Stomach (tissue), 9 donors: ENCODE measurements around the gene ABLIM3. TPM values are rescaled to one million over a fixed set of nuclear protein-coding genes. Genes with fewer than 3 reads are reported as not detected.

ENCODE experiments used
- DNase-seq, 2 donors: peaks; one replicate each; pipeline versions ENCODE4 v3.0.0 to v3.0.0-alpha.2; 2013 to 2019
- H3K27ac ChIP-seq, 5 donors: fragments of 200-600 bp in 4 of 5; sonication (generic) in 4 of 5; one replicate each; pipeline ENCODE4 v1.5.1; 2013 to 2019; ENCODE audit warnings: mild to moderate bottlenecking in 1 of 5, moderate library complexity in 1 of 5
- H3K27me3 ChIP-seq, 3 donors: fragments of 200-600 bp; sonication (generic); one replicate each; pipeline ENCODE4 v1.5.1; 2017 to 2019; ENCODE audit warnings: mixed run types in 1 of 3
- H3K36me3 ChIP-seq, 4 donors: fragments of 200-600 bp; sonication (generic); 1 replicate in 3 of 4; 2 replicates in 1 of 4; pipeline ENCODE4 v1.5.1; 2016 to 2019
- H3K4me1 ChIP-seq, 4 donors: fragments of 200-600 bp; sonication (generic); one replicate each; pipeline ENCODE4 v1.5.1; 2016 to 2019
- H3K4me3 ChIP-seq, 4 donors: fragments of 200-600 bp; sonication (generic) in 3 of 4; one replicate each; pipeline ENCODE4 v1.5.1; 2016 to 2019; ENCODE audit warnings: mild to moderate bottlenecking in 1 of 4
- H3K9me3 ChIP-seq, 4 donors: fragments of 200-600 bp; sonication (generic); one replicate each; pipeline ENCODE4 v1.5.1; 2016 to 2019
- EP300 ChIP-seq: sonication (generic); formaldehyde crosslinking; IDR thresholded peaks from one replicate; pipeline ENCODE4 v1.6.1; 2017; ENCODE audit warnings: antibody characterized with exemption
- POLR2A ChIP-seq, 4 donors: fragments of 450-650 bp; IDR thresholded peaks; one replicate each; pipeline ENCODE4 v1.6.1; 2016; ENCODE audit warnings: antibody characterized with exemption in 4 of 4, control low read depth in 2 of 4, mild to moderate bottlenecking in 1 of 4, moderate library complexity in 1 of 4
- POLR2AphosphoS5 ChIP-seq, 3 donors: sonication (generic); formaldehyde crosslinking; IDR thresholded peaks; one replicate each; pipeline ENCODE4 v1.6.1; 2016; ENCODE audit warnings: antibody characterized with exemption in 3 of 3
- whole genome bisulfite sequencing, 5 donors: extraction: QIAGEN DNeasy Blood & Tissue Kit in 3 of 5; methylation state at CpG; one replicate each; pipeline versions ENCODE4 v1.1.5 to v1.1.7; 2013 to 2018; 5-methylcytosine and 5-hydroxymethylcytosine counted together
- intact Hi-C: fragments of 100-400 bp; cut with DNase I; formaldehyde crosslinking; loops from one replicate; pipeline ENCODE4 v1.15.1; 2023; ENCODE audit warnings: low total_unique reads
- polyA plus RNA-seq, 3 donors: library from polyadenylated mRNA; stranded (reverse); fragments of 200-250 nt; gene quantifications; one replicate each; pipeline ENCODE4 v1.2.3, GENCODE V29; 2013
- total RNA-seq, 5 donors: library from RNA; depleted of rRNA; stranded (reverse); fragments of >200 nt; gene quantifications; one replicate each; pipeline versions ENCODE4 v1.1.0 to v1.2.3, GENCODE V29; 2014 to 2016
- TF ChIP-seq, protein P1 (sequence below), 7 experiments: fragments of 450-650 bp in 4 of 7; fragments of 200-600 bp in 3 of 7; sonication (generic) in 3 of 7; IDR thresholded peaks; one replicate each; pipeline ENCODE4 v1.5.1; 2016 to 2019; ENCODE audit warnings: antibody characterized with exemption in 7 of 7, control low read depth in 2 of 7, mild to moderate bottlenecking in 1 of 7
- donor health status: healthy with polysubstance abuse.
- donor health status: Bipolar disorder and iron deficiency.
- donor health status: healthy.

The ABLIM3 gene
- total and polyA plus RNA-seq, 8 donors = 4.6 to 21.4 (median 10.3) TPM

GRCh38 chr5:149264439-149265067 lies 123.3 kb downstream of the ABLIM3 start:
- H3K4me1 ChIP-seq = no peaks in the 10 kb centered on the region
- no peak overlapping the region for H3K27ac ChIP-seq
- peaks cover 0 to 31% (median 0%) of the 10 kb centered on the region in 3 donors for H3K27me3 ChIP-seq
- no peaks in the 10 kb centered on the region for H3K36me3 ChIP-seq
- no peak overlapping the region for H3K4me3 ChIP-seq
- peak; percentile 60 to 76 for DNase-seq
- TF ChIP-seq, protein P1, sequence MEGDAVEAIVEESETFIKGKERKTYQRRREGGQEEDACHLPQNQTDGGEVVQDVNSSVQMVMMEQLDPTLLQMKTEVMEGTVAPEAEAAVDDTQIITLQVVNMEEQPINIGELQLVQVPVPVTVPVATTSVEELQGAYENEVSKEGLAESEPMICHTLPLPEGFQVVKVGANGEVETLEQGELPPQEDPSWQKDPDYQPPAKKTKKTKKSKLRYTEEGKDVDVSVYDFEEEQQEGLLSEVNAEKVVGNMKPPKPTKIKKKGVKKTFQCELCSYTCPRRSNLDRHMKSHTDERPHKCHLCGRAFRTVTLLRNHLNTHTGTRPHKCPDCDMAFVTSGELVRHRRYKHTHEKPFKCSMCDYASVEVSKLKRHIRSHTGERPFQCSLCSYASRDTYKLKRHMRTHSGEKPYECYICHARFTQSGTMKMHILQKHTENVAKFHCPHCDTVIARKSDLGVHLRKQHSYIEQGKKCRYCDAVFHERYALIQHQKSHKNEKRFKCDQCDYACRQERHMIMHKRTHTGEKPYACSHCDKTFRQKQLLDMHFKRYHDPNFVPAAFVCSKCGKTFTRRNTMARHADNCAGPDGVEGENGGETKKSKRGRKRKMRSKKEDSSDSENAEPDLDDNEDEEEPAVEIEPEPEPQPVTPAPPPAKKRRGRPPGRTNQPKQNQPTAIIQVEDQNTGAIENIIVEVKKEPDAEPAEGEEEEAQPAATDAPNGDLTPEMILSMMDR (IDR thresholded peaks at IDR 0.05) = peak in 5 of 7 experiments; percentile 32 to 55 (median 41)
- no peak for TF ChIP-seq POLR2AphosphoS5 (IDR thresholded peaks at IDR 0.05)
- no peak for TF ChIP-seq EP300
- no peak for TF ChIP-seq POLR2A (IDR thresholded peaks at IDR 0.05)
- H3K9me3 ChIP-seq = peaks cover 5 to 17% (median 14%) of the 10 kb centered on the region in 4 donors
- intact Hi-C loops = no loop called here
- 14 to 33% (median 16%) methylated on average over 12 of the region's 12 CpGs for WGBS, 5 donors

GRCh38 chr5:149265068-149265465 lies 123.8 kb downstream of the ABLIM3 start:
- Histone ChIP-seq H3K4me1 (no peaks in the 10 kb centered on the region), H3K27ac (no peak overlapping the region), H3K4me3 (no peak overlapping the region), H3K27me3 (peaks cover 0 to 25% (median 0%) of the 10 kb centered on the region in 3 donors), H3K9me3 (peaks cover 5 to 17% (median 14%) of the 10 kb centered on the region in 4 donors), H3K36me3 (no peaks in the 10 kb centered on the region)
- 76 to 85% (median 83%) methylated on average over 7 of the region's 7 CpGs for WGBS, 5 donors
- TF ChIP-seq POLR2A (IDR thresholded peaks at IDR 0.05) (no peak), POLR2AphosphoS5 (IDR thresholded peaks at IDR 0.05) (no peak), EP300 (no peak)
- TF ChIP-seq, protein P1 (IDR thresholded peaks at IDR 0.05) = no peak
- intact Hi-C loops = no loop called here
- DNase-seq = no peak

DNA sequence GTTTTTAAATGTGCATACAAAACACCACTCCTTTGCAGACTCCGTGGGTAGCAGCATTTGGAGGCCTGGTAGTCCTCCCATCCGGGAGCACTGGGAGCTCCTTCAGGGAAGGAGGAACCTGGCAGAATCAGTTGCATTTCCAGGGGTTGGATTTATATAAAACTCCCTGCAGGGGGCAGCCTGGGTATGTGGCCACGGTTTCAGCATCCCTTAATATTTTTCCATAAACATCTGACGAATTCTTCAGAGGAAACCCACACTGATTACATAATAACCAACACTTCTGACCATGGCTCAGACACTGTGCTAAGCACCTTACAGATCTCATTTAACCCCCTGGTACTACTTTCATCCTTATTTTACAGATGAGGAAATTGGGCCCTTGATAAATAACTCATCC lies 124.3 kb downstream of the ABLIM3 start:
- no peak overlapping the region for H3K27ac ChIP-seq
- peaks cover 0 to 27% (median 0%) of the 10 kb centered on the region in 3 donors for H3K27me3 ChIP-seq
- intact Hi-C loops = no loop called here
- no peak overlapping the region for H3K4me3 ChIP-seq
- DNase-seq = peak in 1 of 2 donors; percentile 44
- no peak for TF ChIP-seq POLR2AphosphoS5 (IDR thresholded peaks at IDR 0.05)
- no peak for TF ChIP-seq EP300
- no peak for TF ChIP-seq POLR2A (IDR thresholded peaks at IDR 0.05)
- TF ChIP-seq, protein P1 (IDR thresholded peaks at IDR 0.05) = peak in 1 of 7 experiments; percentile 22
- H3K9me3 ChIP-seq = peaks cover 5 to 17% (median 14%) of the 10 kb centered on the region in 4 donors
- no peaks in the 10 kb centered on the region for H3K36me3 ChIP-seq
- no peaks in the 10 kb centered on the region for H3K4me1 ChIP-seq
- WGBS, 5 donors = 26 to 40% (median 35%) methylated on average over 4 of the region's 4 CpGs

DNA sequence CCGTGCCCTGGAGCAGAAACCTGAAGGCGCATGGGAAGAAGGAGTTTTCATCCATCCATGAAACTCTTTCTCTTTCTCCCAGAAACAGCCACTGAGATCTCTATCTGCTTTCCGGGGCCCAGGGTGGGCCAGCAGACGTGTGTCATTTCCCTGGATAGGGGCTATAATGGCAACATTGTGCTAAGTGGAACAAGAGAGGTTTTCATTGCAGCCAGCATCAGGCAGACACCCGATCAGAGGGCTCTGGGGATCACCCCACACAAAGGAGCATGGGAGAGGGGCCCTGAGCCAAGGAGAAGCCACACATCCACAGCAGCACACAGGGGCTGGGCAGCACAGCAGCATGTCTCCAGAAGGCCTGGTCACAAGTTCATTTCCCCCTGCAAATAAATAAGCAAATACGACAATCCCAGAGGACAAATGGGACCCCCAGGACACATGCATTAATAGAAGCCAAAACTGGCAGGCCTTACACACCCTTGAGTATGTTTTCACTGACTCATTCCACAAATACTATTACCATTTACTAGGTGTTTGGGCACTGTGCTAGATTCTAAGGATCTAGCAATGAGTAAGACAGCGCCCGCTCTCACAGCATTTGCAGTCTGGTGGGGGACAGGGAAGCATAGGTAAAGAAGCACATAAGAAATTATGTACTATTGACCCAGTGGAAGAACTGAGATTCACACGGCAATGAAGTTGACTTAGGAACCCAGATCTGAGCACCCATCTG lies 126.1 kb downstream of the ABLIM3 start:
- Histone ChIP-seq H3K9me3 (peaks cover 5 to 17% (median 14%) of the 10 kb centered on the region in 4 donors), H3K4me1 (peaks cover 9 to 14% (median 12%) of the 10 kb centered on the region in 4 donors), H3K36me3 (no peaks in the 10 kb centered on the region), H3K27me3 (peaks cover 0 to 37% (median 16%) of the 10 kb centered on the region in 3 donors), H3K27ac (no peak overlapping the region), H3K4me3 (no peak overlapping the region)
- TF ChIP-seq POLR2A (IDR thresholded peaks at IDR 0.05) (no peak), POLR2AphosphoS5 (IDR thresholded peaks at IDR 0.05) (no peak), EP300 (no peak)
- TF ChIP-seq, protein P1 (IDR thresholded peaks at IDR 0.05) = no peak
- intact Hi-C loops = no loop called here
- DNase-seq = peak in 1 of 2 donors; percentile 41
- 81 to 89% (median 86%) methylated on average over 9 of the region's 9 CpGs for WGBS, 5 donors
